GM19238 (cell line): ENCODE results near the gene TCF25.
A peak's percentile ranks its signal among the peaks of the same experiment; 100 is the strongest.

ENCODE experiments used
- DNase-seq: peaks from one replicate; pipeline ENCODE4 v3.0.0; 2011; ENCODE audit warnings: low spot score; ENCODE audit not compliant: insufficient read length

TCF25 gene

DNA sequence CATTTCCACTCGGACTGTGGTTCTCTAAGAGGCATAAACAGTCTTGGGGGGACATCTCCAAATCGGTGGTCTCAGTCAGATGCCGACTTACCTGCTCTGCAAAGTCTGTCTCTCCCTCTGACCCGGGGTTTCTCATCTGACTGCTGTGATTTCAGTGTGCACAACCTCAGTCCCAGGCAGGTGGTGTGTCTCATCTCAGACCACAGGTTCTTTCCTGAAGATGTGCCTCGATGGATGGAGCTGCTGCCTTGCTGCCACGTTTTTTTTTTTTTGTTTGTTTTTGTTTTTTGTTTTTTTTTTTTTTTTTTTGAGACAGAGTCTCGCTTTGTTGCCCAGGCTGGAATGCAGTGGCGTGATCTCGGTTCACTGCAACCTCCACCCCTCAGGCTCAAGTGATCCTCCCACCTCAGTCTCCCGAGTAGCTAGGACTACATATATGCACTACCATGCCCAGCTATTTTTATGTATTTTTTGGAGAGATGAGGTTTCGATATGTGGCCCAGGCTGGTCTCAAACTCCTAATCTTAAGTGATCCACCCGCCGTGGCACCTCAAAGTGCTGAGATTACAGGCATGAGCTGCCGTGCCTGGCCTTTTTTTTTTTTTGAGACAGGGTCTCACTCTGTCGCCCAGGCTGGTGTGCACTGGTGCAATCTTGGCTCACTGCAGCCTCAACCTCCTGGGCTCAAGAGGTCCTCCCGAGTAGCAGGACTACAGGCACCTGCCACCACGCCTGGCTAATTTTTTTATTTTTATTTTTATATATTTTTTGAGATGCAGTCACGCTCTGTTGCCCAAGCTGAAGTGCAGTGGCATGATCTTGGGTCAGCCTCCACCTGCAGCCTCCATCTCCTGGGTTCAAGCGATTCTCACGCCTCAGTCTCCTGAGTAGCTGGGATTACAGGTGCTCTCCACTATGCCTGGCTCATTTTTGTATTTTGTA lies 29.7 kb upstream of the TCF25 start:
- DNase-seq, result no peak

DNA sequence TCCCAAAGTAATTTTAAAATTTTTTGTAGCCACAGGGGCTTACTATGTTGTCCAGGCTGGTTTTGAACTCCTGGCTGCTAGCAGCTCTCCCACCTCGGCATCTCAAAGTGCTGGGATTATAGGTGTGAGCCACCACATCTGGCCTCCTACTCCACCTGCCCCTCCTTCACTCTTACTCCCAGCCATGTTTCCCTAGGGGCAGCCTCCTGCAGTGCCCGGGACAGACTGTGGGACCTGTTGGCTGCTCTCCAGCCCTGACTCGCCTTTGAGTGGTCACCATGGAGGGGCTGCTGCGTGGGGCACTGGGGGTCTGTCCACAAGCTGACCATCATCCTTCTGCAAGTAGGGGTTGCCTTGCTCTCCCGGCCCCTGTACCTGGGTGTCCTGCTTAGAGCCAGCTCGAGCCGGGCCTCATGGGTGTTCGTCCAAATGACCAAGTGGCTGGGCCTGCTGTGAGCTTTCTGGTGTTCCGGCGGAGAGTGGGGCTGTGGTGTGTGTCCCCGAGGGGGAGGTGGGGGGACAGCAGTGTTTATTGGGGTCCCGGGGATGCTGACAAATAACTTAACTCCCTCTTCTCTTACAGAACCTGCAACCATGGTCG lies 28.6 kb upstream of the TCF25 start:
- DNase-seq, result no peak

DNA sequence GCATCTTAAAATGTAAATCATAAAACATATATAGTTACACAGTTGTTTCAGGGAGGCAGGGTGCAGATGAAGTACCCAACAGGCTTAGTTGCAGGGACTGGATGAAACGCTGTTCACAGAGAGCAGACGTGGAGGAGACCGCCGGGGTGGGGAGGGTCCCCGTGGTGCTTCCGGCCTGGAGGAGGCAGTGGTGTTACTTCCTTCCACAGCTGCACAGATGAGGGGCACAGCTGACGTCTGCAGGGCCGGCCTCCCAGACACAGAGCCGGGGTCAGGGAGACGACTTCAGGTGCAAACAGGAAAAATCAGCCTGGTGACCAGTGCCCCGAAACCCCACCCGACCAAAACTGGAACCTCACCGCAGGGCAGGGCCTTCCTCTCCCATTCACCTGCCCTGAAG lies 28.0 kb upstream of the TCF25 start:
- DNase-seq, result no peak

GRCh38 chr16:89847051-89847939 lies 26.1 kb upstream of the TCF25 start:
- DNase-seq, result no peak

- DNase-seq, result no peak
Observed at GRCh38 chr16:89847940-89848297, 25.5 kb upstream of the TCF25 start.

- no peak for DNase-seq
Observed at GRCh38 chr16:89848974-89849373, 24.4 kb upstream of the TCF25 start.

DNA sequence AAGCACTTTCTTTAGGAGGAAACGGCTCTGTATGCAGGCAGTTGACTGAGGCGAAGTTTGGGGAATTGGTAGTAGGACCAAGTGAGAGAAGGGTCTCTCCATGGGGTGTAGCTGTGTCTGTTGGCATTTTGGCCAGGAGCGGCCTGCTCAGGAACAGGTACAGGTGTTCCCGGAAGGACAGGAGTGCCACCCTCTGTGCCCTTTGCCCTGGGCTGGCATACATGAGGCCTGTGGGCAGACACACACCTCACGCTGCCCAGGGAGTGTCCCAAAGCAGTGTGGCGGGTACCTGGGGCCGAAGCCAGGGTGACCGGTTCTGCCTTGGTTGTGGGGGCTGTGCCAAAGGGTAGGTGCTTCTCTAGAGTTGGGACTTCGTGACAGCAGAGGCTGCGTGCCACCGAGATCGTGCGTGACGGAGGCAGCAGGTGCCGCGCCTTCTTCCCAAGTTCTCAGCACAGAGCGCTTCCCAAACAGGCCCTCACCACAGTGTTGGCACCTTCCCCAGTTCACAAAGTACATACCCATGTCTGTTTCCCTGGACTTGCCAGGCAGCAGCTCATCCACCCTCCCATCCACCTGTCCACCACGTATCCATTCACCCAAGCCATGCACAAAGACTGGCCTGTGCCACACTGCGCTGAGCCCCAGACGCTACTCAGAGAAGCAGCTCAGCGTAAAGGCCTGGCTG lies 19.9 kb upstream of the TCF25 start:
- no peak for DNase-seq

DNA sequence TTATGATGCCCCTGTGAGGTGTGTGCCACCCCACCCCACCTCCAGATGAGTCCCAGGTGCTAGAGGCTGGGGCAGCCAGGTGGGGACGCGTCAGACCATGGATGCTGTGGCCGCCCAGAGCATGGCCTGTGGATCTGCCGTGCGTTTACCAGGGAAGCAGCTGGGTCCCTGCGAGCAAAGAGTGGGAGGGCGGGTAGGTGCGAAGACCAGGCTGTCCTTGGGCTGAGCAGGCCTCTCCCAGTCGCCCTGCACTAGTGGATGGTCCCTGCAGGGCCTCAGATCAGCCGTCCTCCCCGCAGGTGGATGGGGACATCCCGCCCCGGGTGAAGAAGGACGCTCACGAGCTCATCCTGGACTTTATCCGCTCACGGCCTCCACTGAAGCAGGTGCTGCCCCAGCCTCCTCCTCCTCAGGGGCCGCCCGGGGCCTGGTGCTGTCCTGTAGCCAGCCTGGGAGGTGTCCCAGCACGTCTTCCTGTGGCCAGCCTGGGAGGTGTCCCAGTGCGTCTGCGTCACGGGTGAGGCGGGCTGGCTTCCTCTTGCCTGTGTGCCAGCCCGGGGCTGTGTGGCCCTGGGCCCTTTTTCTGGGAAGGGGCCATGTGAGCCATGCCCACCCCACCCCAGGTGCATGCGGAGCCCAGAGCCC lies 18.0 kb upstream of the TCF25 start:
- DNase-seq, result no peak

DNA sequence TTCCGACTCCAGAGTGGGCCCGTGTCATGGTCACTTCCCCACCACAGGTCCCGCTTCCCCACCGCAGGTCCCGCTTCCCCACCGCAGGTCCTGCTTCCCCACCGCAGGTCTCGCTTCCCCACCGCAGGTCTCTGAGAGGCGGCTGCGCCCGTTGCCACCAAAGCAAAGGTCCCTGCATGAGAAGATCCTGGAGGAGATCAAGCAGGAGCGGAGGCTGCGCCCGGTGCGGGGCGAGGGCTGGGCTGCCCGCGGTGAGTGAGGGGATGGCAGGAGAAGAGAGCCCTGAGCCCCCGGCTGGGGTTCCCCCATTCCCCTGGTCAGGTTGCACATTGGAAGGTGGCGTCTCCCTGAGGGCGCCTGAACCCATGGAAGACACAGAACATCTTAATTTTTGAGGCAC lies 17.4 kb upstream of the TCF25 start:
- no peak for DNase-seq

DNA sequence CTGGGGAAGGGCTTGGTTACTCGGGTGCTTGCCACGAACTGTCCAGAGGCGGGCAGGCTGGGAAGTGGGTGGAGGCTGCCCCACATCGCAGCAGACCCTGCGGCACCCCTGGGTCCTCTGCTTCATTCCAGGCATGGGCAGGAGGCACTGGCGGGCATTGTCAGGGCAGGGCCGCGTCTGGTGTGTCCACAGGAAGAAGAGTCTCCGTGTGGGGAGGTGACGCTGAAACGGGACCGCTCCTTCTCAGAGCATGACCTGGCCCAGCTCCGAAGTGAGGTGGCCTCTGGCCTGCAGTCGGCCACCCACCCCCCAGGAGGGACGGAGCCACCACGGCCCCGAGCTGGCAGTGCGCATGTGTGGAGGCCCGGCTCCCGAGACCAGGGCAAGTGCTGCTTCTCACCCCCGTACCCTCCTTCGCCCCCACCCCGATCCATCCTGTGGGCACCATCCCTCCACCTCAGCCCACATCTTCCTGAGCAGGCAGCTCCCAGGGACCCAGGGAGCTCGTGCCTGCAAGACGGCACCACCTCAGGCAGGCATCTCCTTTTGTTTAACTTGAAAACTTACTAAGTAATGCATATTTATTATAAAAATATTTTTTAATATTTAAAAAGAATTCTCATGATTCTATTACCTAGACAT lies 14.3 kb upstream of the TCF25 start:
- DNase-seq, result no peak

GRCh38 chr16:89859615-89860007 lies 13.8 kb upstream of the TCF25 start:
- no peak for DNase-seq

DNA sequence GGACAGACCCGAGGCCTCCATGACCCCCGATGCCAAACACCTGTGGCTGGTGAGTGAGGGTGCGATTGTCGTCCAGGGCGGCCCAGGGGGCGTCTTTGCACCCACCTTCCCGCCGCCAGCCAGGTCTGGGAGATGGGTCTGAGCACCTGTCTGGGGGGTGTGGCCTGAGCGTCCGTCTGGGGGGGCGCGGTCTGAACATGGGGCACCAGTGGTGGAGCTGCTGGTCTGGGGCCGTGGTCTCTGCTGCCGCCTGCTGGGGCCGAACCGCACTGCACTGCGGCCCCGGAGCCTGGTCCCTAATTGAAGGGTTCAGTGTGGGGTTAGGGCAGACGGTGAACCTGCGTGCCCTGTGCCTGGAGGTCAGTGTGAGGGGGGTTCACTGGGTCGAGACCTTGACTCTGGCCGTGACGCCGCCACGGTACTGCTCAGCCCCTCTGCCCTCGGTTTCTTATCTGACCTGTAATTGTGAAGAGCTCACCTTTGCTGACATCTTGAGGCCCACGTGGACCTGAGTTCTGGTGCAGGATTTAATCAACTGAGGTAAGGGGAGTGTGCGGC lies 12.6 kb upstream of the TCF25 start:
- DNase-seq, result peak; percentile 88

DNA sequence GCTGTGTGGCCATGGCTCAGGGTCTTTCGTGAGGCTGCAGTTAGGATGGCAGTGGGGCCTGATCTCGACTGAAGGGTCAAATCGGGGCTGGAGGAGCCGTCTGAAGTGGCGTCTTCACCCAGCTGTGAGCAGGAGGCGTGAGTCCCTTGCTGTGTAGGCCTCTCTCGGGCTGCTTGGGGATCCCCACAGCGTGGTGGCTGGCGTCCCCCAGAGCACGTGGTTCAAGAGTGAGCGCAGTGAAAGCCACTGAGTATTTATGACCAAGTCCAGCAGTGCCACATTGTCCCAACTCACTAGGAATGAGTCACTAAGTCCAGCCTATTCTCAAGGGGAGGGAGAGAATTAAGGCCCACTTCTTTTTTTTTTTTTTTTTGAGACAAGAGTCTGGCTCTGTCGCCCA lies 11.7 kb upstream of the TCF25 start:
- DNase-seq, result no peak

DNA sequence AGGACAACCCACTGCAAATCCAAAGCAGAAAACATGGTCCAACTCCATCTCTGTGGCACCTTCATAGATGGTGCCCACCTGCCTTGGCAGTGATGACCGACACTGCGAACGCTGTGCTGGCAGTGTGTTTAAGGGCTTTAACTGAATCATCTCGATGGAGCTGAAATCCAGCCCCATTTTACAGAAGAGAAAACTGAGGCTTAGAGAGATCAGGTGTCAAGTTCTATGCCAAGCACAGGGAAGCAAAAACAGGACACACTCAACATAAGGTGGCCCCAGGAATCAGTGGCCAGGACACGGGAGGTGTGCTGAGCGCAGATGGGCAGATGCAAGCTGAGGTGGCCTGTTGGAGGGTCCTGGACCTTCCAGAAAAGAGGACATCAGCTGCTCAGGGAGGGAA lies 10.7 kb upstream of the TCF25 start:
- DNase-seq, result no peak

DNA sequence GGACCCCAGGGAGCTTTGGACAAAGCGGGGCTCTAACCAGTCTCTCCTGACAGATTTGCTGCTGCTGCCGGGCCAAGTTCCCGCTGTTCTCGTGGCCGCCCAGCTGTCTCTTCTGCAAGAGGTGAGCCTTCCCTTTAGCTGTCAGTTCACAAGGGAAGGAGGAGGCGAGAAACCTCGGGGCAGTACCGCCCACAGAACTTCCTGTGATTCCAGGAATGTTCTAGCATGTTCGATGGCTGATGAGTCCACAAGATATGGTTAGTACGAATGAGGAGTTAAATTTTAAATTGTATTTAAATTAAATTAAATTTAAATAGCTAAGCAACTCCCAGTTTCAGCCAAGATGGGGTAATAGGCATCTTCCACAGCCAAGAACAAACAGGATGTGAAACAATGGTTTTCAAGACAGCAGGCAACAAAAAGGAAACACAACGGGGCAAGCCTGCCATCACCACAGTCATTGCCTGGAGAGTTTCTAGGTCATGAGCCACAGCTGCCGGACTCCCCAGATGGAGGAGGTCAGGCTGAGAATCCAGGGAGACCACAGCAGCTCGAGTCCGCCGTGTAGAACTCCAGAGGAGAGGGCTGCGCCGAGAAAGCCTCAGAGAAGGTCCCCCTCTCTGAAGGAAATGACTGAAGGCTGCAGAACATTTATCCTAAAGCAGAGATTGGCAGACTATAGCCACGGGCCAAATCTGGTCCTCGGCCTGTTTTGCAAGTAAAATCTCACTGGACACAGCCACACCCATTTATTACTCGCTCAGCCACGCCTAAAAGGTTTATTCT lies 9.5 kb upstream of the TCF25 start:
- DNase-seq, result peak; percentile 75

DNA sequence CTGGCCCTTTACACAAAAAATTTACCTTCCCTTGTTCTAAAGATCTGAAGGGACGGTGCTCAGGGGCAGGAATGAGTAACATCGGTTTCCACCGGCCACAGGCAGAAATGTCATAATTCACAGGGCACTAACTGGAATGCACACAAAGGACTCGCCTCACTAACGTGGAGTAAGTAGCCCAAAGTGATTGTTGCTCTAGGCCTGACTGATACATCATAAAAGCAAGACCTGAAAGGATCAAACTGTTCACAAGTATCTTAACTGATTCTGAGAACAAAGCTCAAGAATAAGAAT lies 8.9 kb upstream of the TCF25 start:
- no peak for DNase-seq

GRCh38 chr16:89867918-89868317 lies 5.5 kb upstream of the TCF25 start:
- no peak for DNase-seq

- no peak for DNase-seq
Observed at GRCh38 chr16:89869911-89870310, 3.5 kb upstream of the TCF25 start.

GRCh38 chr16:89870440-89870839 lies 3.0 kb upstream of the TCF25 start:
- no peak for DNase-seq

- DNase-seq, result no peak
Observed at GRCh38 chr16:89871895-89872294, 1.5 kb upstream of the TCF25 start.
